Mononuclear cell (primary cell): ENCODE results near the gene WNK2. TPM values are rescaled to one million over a fixed set of nuclear protein-coding genes. Genes with fewer than 3 reads are reported as not detected.

Source experiments
- H3K27me3 ChIP-seq: 2 replicates; pipeline ENCODE4 v1.6.0; 2011; ENCODE audit warnings: low read length, control low read depth; ENCODE audit not compliant: insufficient read depth
- H3K4me1 ChIP-seq: 2 replicates; pipeline ENCODE4 v1.5.1; 2011; ENCODE audit warnings: mild to moderate bottlenecking, low read length, control low read depth; ENCODE audit not compliant: insufficient read depth
- H3K4me3 ChIP-seq: 2 replicates; pipeline ENCODE4 v1.5.1; 2011; ENCODE audit warnings: mild to moderate bottlenecking, low read length, moderate library complexity
- H3K9me3 ChIP-seq: 2 replicates; pipeline ENCODE4 v1.5.1; 2011; ENCODE audit warnings: low read depth, mild to moderate bottlenecking, control low read depth, low read length
- total RNA-seq: library from RNA; depleted of rRNA; stranded (reverse); fragments of >200 nt; gene quantifications from one replicate; pipeline ENCODE4 v1.2.3, GENCODE V29; 2012

Gene WNK2
- total RNA-seq, 1 donor = 0.10 TPM

- no peaks in the 10 kb centered on the region for H3K9me3 ChIP-seq
- peaks cover 2% of the 10 kb centered on the region for H3K4me1 ChIP-seq
- no peak overlapping the region for H3K4me3 ChIP-seq
- peaks cover 4% of the 10 kb centered on the region for H3K27me3 ChIP-seq
Observed at GRCh38 chr9:93236541-93237206, 52.7 kb downstream of the WNK2 start.

- H3K9me3 ChIP-seq = no peaks in the 10 kb centered on the region
- H3K4me1 ChIP-seq = no peaks in the 10 kb centered on the region
- no peak overlapping the region for H3K4me3 ChIP-seq
- H3K27me3 ChIP-seq = no peaks in the 10 kb centered on the region
Observed at GRCh38 chr9:93237540-93237939, 53.6 kb downstream of the WNK2 start.

GRCh38 chr9:93238953-93239925 is 55.3 kb downstream of the WNK2 start:
- Histone ChIP-seq H3K27me3 (no peaks in the 10 kb centered on the region), H3K4me1 (no peaks in the 10 kb centered on the region), H3K9me3 (no peaks in the 10 kb centered on the region), H3K4me3 (no peak overlapping the region)

- Histone ChIP-seq H3K27me3 (no peaks in the 10 kb centered on the region), H3K4me3 (no peak overlapping the region), H3K9me3 (no peaks in the 10 kb centered on the region), H3K4me1 (no peaks in the 10 kb centered on the region)
Observed at GRCh38 chr9:93240891-93241334, 57.0 kb downstream of the WNK2 start.

GRCh38 chr9:93243112-93243511 is 59.2 kb downstream of the WNK2 start:
- Histone ChIP-seq H3K4me3 (no peak overlapping the region), H3K27me3 (no peaks in the 10 kb centered on the region), H3K9me3 (no peaks in the 10 kb centered on the region), H3K4me1 (no peaks in the 10 kb centered on the region)

GRCh38 chr9:93244101-93244500 is 60.2 kb downstream of the WNK2 start:
- H3K4me1 ChIP-seq = no peaks in the 10 kb centered on the region

GRCh38 chr9:93244510-93245436 is 60.8 kb downstream of the WNK2 start:
- Histone ChIP-seq H3K4me3 (no peak overlapping the region), H3K4me1 (no peaks in the 10 kb centered on the region), H3K27me3 (no peaks in the 10 kb centered on the region), H3K9me3 (no peaks in the 10 kb centered on the region)

More at GRCh38 chr9:93244101-93244500, 60.2 kb downstream of the WNK2 start:
- H3K4me3 ChIP-seq = no peak overlapping the region
- no peaks in the 10 kb centered on the region for H3K9me3 ChIP-seq
- no peaks in the 10 kb centered on the region for H3K27me3 ChIP-seq

GRCh38 chr9:93245437-93245970 is 61.6 kb downstream of the WNK2 start:
- no peak overlapping the region for H3K4me3 ChIP-seq
- no peaks in the 10 kb centered on the region for H3K9me3 ChIP-seq
- H3K27me3 ChIP-seq = no peaks in the 10 kb centered on the region
- H3K4me1 ChIP-seq = no peaks in the 10 kb centered on the region

GRCh38 chr9:93246111-93246510 is 62.2 kb downstream of the WNK2 start:
- Histone ChIP-seq H3K4me3 (no peak overlapping the region), H3K27me3 (no peaks in the 10 kb centered on the region), H3K4me1 (no peaks in the 10 kb centered on the region), H3K9me3 (no peaks in the 10 kb centered on the region)

- Histone ChIP-seq H3K27me3 (no peaks in the 10 kb centered on the region), H3K4me1 (no peaks in the 10 kb centered on the region), H3K9me3 (no peaks in the 10 kb centered on the region), H3K4me3 (no peak overlapping the region)
Observed at GRCh38 chr9:93246526-93246925, 62.6 kb downstream of the WNK2 start.

- Histone ChIP-seq H3K4me1 (no peaks in the 10 kb centered on the region), H3K4me3 (no peak overlapping the region), H3K27me3 (no peaks in the 10 kb centered on the region), H3K9me3 (no peaks in the 10 kb centered on the region)
Observed at GRCh38 chr9:93247099-93247865, 63.3 kb downstream of the WNK2 start.

GRCh38 chr9:93247892-93248291 is 64.0 kb downstream of the WNK2 start:
- H3K4me3 ChIP-seq = no peak overlapping the region
- no peaks in the 10 kb centered on the region for H3K27me3 ChIP-seq
- H3K4me1 ChIP-seq = no peaks in the 10 kb centered on the region
- no peaks in the 10 kb centered on the region for H3K9me3 ChIP-seq

- H3K4me3 ChIP-seq = no peak overlapping the region
- no peaks in the 10 kb centered on the region for H3K4me1 ChIP-seq
- H3K9me3 ChIP-seq = no peaks in the 10 kb centered on the region
- no peaks in the 10 kb centered on the region for H3K27me3 ChIP-seq
Observed at GRCh38 chr9:93248386-93249040, 64.6 kb downstream of the WNK2 start.
